ENCODE measurements around the gene UQCR11. TPM values are rescaled to one million over a fixed set of nuclear protein-coding genes. Genes with fewer than 3 reads are reported as not detected.

UQCR11 gene
- total and polyA plus RNA-seq, 2 of the 4 experiments (the other 2 are of a cell fraction): 29.2 to 177 TPM

- Histone ChIP-seq H4K20me1 (ENCODE audit: insufficient read depth, low read length) (peaks cover 47% of the 10 kb centered on the region), H2BK20ac (ENCODE audit: low read depth, low read length) (no peak overlapping the region), H2AK9ac (replicated peaks; ENCODE audit: low read depth, low read length, poor library complexity) (no peak overlapping the region), H3K9me1 (ENCODE audit: insufficient read depth, low read length) (no peaks in the 10 kb centered on the region), H4K5ac (ENCODE audit: low read depth, low read length) (no peak overlapping the region), H3K9ac (ENCODE audit: low read depth, low read length) (no peak overlapping the region), H2AK5ac (ENCODE audit: low read depth, low read length) (no peak overlapping the region), H2BK120ac (ENCODE audit: low read depth, low read length) (no peak overlapping the region), H3K14ac (replicated peaks; ENCODE audit: low read depth, low read length) (no peak overlapping the region), H3K56ac (ENCODE audit: extremely low read depth, insufficient read depth, low read length) (no peak overlapping the region), H3K27me3 (ENCODE audit: control insufficient read depth, insufficient read depth, low read length) (no peaks in the 10 kb centered on the region), H3K36me3 (ENCODE audit: control insufficient read depth, insufficient read depth, low read length) (peaks cover 38% of the 10 kb centered on the region; the same call in 1 of the 2 replicates), H2BK5ac (ENCODE audit: low read depth, low read length, poor library complexity, severe bottlenecking) (no peak overlapping the region), H3K23ac (ENCODE audit: low read depth, low read length) (no peak overlapping the region), H3K27ac (ENCODE audit: insufficient read depth, low read length) (no peak overlapping the region), H3K4me1 (ENCODE audit: control insufficient read depth, insufficient read depth, low read length) (peaks cover 3% of the 10 kb centered on the region; the same call in 1 of the 2 replicates), H3K9me3 (ENCODE audit: control insufficient read depth, insufficient read depth, low read length) (no peaks in the 10 kb centered on the region), H4K8ac (ENCODE audit: low read depth in 2 of 2, low read length in 2 of 2) (no peak overlapping the region), H2AFZ (replicated peaks; ENCODE audit: low read length, poor library complexity) (no peak overlapping the region), H3K4ac (ENCODE audit: low read depth, low read length) (no peak overlapping the region), H3K4me3 (ENCODE audit: insufficient read depth, low read depth, low read length) (no peak overlapping the region), H4K91ac (ENCODE audit: insufficient read depth, low read depth, low read length) (no peak overlapping the region), H3K4me2 (ENCODE audit: low read depth, low read length) (no peak overlapping the region), H2BK15ac (ENCODE audit: low read depth, low read length) (no peak overlapping the region), H3K79me1 (ENCODE audit: low read depth in 1 of 2, low read length in 2 of 2) (peaks cover 20 to 73% of the 10 kb centered on the region in 2 experiments), H3K18ac (ENCODE audit: low read depth, low read length) (no peak overlapping the region)
- dilution Hi-C loops (cut with HindIII; ENCODE audit: low sequenced_read_pairs, unreplicated experiment) (no loop called here), in situ Hi-C loops (cut with MboI; ENCODE audit: low sequenced_read_pairs) (no loop called here), intact Hi-C loops (cut with micrococcal nuclease) (no loop called here)
- ChIA-PET POLR2A (ENCODE audit: unreplicated experiment) (no interaction called here), CTCF (no interaction called here)
- WGBS, 2 experiments (ENCODE audit: extremely low coverage in 2 of 2, insufficient read length in 1 of 2): no CpG with 5 or more reads among the region's 10 CpGs
- BruUV-seq (replicated peaks): no TSS peak
- ATAC-seq (ENCODE audit: low read depth): no peak
- TF ChIP-seq CTCF (conservative IDR thresholded peaks at IDR 0.05; ENCODE audit: low read depth, low read length) (no peak), MXI1 (IDR thresholded peaks at IDR 0.05; ENCODE audit: borderline replicate concordance, low read depth, low read length) (no peak), FOS (IDR thresholded peaks at IDR 0.05; ENCODE audit: low read depth, low read length) (no peak), POLR2A (IDR thresholded peaks at IDR 0.05; ENCODE audit: low read depth, low read length) (no peak), SMC3 (IDR thresholded peaks at IDR 0.05; ENCODE audit: low read depth, low read length) (no peak)
- DNase-seq: no peak
These were observed 43.2 kb upstream of the UQCR11 start for GRCh38 chr19:1648459-1648849.

Data from IMR-90 (cell line).